ENCODE data around the gene PFDN6. TPM values are rescaled to one million over a fixed set of nuclear protein-coding genes. Genes with fewer than 3 reads are reported as not detected.

PFDN6 gene
- total and polyA plus RNA-seq, 2 of the 13 experiments (the other 11 are each of a cell fraction or from before 2014, with no cell fraction given) = 75.5 to 87.0 TPM

DNA sequence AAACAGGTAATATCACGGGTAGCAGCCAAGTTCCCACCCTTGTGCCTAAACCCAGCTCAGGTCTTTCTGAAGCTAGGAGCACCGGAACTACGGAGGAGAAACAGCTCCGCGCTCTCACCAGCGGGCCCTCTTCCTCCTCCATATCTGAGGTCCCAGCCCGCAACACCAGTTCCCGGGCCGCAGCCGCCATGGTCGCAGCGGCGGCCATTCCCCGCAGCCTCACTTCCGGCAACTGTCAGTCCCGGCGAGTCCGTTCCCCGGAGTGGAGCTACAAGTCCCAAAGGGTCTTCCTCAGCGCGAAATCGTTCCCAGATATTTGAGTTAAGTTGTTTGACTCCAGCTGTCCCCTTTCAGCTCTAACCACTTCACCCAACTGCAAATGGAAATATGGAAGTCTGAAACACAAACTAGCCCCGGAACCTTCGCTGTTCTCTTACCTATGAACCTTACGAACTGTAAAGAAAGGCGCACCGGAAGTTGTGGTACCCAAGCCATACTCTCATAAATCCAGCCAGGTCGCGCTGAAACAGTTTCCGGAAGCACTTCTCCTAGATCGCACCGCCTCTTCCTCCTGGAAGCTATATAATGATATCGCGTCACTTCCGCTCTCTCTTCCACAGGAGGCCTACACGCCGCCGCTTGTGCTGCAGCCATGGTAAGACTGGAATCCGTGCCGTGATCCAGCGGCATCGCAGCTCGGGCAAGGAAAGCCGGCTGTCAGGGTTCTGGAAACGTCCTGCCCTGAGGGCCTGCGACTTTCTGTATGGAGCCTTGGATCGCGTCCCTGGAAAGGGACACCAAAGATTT, 17.7 kb upstream of the PFDN6 start, which contains the start of the genes RPS18 and VPS52 (continued):
- TF ChIP-seq, protein P1, sequence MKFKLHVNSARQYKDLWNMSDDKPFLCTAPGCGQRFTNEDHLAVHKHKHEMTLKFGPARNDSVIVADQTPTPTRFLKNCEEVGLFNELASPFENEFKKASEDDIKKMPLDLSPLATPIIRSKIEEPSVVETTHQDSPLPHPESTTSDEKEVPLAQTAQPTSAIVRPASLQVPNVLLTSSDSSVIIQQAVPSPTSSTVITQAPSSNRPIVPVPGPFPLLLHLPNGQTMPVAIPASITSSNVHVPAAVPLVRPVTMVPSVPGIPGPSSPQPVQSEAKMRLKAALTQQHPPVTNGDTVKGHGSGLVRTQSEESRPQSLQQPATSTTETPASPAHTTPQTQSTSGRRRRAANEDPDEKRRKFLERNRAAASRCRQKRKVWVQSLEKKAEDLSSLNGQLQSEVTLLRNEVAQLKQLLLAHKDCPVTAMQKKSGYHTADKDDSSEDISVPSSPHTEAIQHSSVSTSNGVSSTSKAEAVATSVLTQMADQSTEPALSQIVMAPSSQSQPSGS (CRISPR knock-in tag; IDR thresholded peaks at IDR 0.05) = peak; percentile 89
- TF ChIP-seq PLRG1 (conservative IDR thresholded peaks at IDR 0.05) (no peak), ZNF782 (CRISPR knock-in tag; IDR thresholded peaks at IDR 0.05; ENCODE audit: borderline replicate concordance) (peak; percentile 53; the same call in 1 of the 2 replicates), PRPF4 (IDR thresholded peaks at IDR 0.05; ENCODE audit: low read depth, low read length, poor library complexity, severe bottlenecking) (no peak), ZNF296 (CRISPR knock-in tag; conservative IDR thresholded peaks at IDR 0.05) (no peak), RBM22 (optimal IDR thresholded peaks at IDR 0.05; ENCODE audit: low read length) (peak; percentile 71), RFXANK (CRISPR knock-in tag; IDR thresholded peaks at IDR 0.05) (peak; percentile 84; the same call in 1 of the 2 replicates), RARA (CRISPR knock-in tag; IDR thresholded peaks at IDR 0.05) (peak; percentile 44; the same call in 1 of the 2 replicates), ZNF329 (CRISPR knock-in tag; IDR thresholded peaks at IDR 0.05; ENCODE audit: low read depth) (no peak; the same call in 1 of the 2 replicates), ETV5 (CRISPR knock-in tag; IDR thresholded peaks at IDR 0.05; ENCODE audit: borderline replicate concordance) (peak; percentile 71), ZNF484 (CRISPR knock-in tag; IDR thresholded peaks at IDR 0.05; ENCODE audit: borderline replicate concordance, low read depth) (no peak), BCL6 (CRISPR knock-in tag; IDR thresholded peaks at IDR 0.05) (peak; percentile 57), CENPT (CRISPR knock-in tag; IDR thresholded peaks at IDR 0.05; ENCODE audit: low read depth) (no peak; the same call in 1 of the 2 replicates), ZNF343 (CRISPR knock-in tag; IDR thresholded peaks at IDR 0.05) (peak; percentile 70), ZNF205 (CRISPR knock-in tag; IDR thresholded peaks at IDR 0.05) (no peak), ZNF552 (CRISPR knock-in tag; IDR thresholded peaks at IDR 0.05; ENCODE audit: borderline replicate concordance) (no peak), TAF15 (IDR thresholded peaks at IDR 0.05; ENCODE audit: low read depth, low read length, poor library complexity, severe bottlenecking) (no peak), YEATS2 (CRISPR knock-in tag; IDR thresholded peaks at IDR 0.05; ENCODE audit: borderline replicate concordance) (peak; percentile 100)
- TF ChIP-seq, protein P2, sequence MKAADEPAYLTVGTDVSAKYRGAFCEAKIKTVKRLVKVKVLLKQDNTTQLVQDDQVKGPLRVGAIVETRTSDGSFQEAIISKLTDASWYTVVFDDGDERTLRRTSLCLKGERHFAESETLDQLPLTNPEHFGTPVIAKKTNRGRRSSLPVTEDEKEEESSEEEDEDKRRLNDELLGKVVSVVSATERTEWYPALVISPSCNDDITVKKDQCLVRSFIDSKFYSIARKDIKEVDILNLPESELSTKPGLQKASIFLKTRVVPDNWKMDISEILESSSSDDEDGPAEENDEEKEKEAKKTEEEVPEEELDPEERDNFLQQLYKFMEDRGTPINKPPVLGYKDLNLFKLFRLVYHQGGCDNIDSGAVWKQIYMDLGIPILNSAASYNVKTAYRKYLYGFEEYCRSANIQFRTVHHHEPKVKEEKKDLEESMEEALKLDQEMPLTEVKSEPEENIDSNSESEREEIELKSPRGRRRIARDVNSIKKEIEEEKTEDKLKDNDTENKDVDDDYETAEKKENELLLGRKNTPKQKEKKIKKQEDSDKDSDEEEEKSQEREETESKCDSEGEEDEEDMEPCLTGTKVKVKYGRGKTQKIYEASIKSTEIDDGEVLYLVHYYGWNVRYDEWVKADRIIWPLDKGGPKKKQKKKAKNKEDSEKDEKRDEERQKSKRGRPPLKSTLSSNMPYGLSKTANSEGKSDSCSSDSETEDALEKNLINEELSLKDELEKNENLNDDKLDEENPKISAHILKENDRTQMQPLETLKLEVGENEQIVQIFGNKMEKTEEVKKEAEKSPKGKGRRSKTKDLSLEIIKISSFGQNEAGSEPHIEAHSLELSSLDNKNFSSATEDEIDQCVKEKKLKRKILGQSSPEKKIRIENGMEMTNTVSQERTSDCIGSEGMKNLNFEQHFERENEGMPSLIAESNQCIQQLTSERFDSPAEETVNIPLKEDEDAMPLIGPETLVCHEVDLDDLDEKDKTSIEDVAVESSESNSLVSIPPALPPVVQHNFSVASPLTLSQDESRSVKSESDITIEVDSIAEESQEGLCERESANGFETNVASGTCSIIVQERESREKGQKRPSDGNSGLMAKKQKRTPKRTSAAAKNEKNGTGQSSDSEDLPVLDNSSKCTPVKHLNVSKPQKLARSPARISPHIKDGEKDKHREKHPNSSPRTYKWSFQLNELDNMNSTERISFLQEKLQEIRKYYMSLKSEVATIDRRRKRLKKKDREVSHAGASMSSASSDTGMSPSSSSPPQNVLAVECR (CRISPR knock-in tag; IDR thresholded peaks at IDR 0.05; ENCODE audit: borderline replicate concordance) = peak; percentile 98
- TF ChIP-seq, protein P3, sequence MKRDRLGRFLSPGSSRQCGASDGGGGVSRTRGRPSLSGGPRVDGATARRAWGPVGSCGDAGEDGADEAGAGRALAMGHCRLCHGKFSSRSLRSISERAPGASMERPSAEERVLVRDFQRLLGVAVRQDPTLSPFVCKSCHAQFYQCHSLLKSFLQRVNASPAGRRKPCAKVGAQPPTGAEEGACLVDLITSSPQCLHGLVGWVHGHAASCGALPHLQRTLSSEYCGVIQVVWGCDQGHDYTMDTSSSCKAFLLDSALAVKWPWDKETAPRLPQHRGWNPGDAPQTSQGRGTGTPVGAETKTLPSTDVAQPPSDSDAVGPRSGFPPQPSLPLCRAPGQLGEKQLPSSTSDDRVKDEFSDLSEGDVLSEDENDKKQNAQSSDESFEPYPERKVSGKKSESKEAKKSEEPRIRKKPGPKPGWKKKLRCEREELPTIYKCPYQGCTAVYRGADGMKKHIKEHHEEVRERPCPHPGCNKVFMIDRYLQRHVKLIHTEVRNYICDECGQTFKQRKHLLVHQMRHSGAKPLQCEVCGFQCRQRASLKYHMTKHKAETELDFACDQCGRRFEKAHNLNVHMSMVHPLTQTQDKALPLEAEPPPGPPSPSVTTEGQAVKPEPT (CRISPR knock-in tag; IDR thresholded peaks at IDR 0.05; ENCODE audit: low read depth) = no peak; the same call in none of the 2 replicates
- TF ChIP-seq, protein P4, sequence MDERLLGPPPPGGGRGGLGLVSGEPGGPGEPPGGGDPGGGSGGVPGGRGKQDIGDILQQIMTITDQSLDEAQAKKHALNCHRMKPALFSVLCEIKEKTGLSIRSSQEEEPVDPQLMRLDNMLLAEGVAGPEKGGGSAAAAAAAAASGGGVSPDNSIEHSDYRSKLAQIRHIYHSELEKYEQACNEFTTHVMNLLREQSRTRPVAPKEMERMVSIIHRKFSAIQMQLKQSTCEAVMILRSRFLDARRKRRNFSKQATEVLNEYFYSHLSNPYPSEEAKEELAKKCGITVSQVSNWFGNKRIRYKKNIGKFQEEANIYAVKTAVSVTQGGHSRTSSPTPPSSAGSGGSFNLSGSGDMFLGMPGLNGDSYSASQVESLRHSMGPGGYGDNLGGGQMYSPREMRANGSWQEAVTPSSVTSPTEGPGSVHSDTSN (CRISPR knock-in tag; IDR thresholded peaks at IDR 0.05) = no peak; the same call in 1 of the 2 replicates
